Transverse colon (tissue), 4 donors: ENCODE results near the gene KCNJ9. TPM values are rescaled to one million over a fixed set of nuclear protein-coding genes. Genes with fewer than 3 reads are reported as not detected.

Experiments used
- DNase-seq: peaks from one replicate; pipeline ENCODE4 v3.0.0-alpha.2; 2019
- H3K27ac ChIP-seq, 4 donors: fragments of 200-600 bp; sonication (generic); 2 replicates each; pipeline ENCODE4 v1.5.1; 2016 to 2018; ENCODE audit warnings: inconsistent platforms in 4 of 4
- H3K27me3 ChIP-seq: fragments of 200-600 bp; sonication (generic); 2 replicates; pipeline ENCODE4 v1.5.1; 2017; ENCODE audit warnings: inconsistent platforms
- H3K36me3 ChIP-seq, 4 donors: fragments of 200-600 bp; sonication (generic); 2 replicates each; pipeline ENCODE4 v1.5.1; 2017 to 2019; ENCODE audit warnings: inconsistent platforms in 4 of 4
- H3K4me1 ChIP-seq, 4 donors: fragments of 200-600 bp; sonication (generic); 2 replicates each; pipeline ENCODE4 v1.5.1; 2017 to 2020; ENCODE audit warnings: inconsistent platforms in 4 of 4
- H3K4me3 ChIP-seq, 4 donors: fragments of 200-600 bp; sonication (generic); 1 replicate in 1 of 4; 2 replicates in 3 of 4; pipeline versions ENCODE4 v1.5.1 to v1.6.1; 2017 to 2019; ENCODE audit warnings: inconsistent platforms in 4 of 4
- H3K9me3 ChIP-seq, 2 donors: fragments of 200-600 bp; sonication (generic); 2 replicates each; pipeline ENCODE4 v1.5.1; 2017 to 2019; ENCODE audit warnings: inconsistent platforms in 2 of 2
- CTCF ChIP-seq, 5 experiments: fragments of 200-600 bp in 3 of 5; fragments of 450-650 bp in 2 of 5; sonication (generic) in 3 of 5; IDR thresholded peaks; 1 replicate in 2 of 5; 2 replicates in 3 of 5; pipeline ENCODE4 v1.5.1; 2016 to 2017; ENCODE audit warnings: antibody characterized with exemption in 5 of 5, inconsistent platforms in 3 of 5, mild to moderate bottlenecking in 2 of 5, moderate library complexity in 1 of 5
- EP300 ChIP-seq: sonication (generic); formaldehyde crosslinking; IDR thresholded peaks from one replicate; pipeline ENCODE4 v1.6.1; 2017; ENCODE audit warnings: antibody characterized with exemption, low read depth
- POLR2A ChIP-seq: fragments of 450-650 bp; IDR thresholded peaks from one replicate; pipeline ENCODE4 v1.6.1; 2016; ENCODE audit warnings: antibody characterized with exemption, mild to moderate bottlenecking, moderate library complexity
- POLR2AphosphoS5 ChIP-seq, 3 donors: sonication (generic); formaldehyde crosslinking; IDR thresholded peaks; one replicate each; pipeline ENCODE4 v1.6.1; 2016; ENCODE audit warnings: antibody characterized with exemption in 3 of 3
- WGBS, 2 donors: methylation state at CpG; one replicate each; pipeline ENCODE4 v1.1.5; 2018; ENCODE audit warnings: low coverage in 1 of 2; 5-methylcytosine and 5-hydroxymethylcytosine counted together
- in situ Hi-C, 4 donors: fragments of 200-750 bp; cut with MboI; loops; one replicate each; pipeline versions ENCODE4 v1.15.0 to v1.15.1; 2017; ENCODE audit warnings: low sequenced_read_pairs in 3 of 4, low pct_ligation_motif_present in 1 of 4, low pct_unique_long_range_greater_than_20kb in 1 of 4
- intact Hi-C: fragments of 100-400 bp; cut with DNase I; formaldehyde crosslinking; loops from one replicate; pipeline ENCODE4 v1.15.1; 2023; ENCODE audit warnings: low total_unique reads
- total RNA-seq, 4 donors: library from RNA; depleted of rRNA; stranded (reverse); fragments of >200 nt; gene quantifications; one replicate each; pipeline ENCODE4 v1.1.0, GENCODE V29; 2016

The KCNJ9 gene
- total RNA-seq, 4 donors from 2014 or later: 0.27 TPM; not detected in 3

- Histone ChIP-seq H3K4me3 (no peak overlapping the region), H3K27me3 (peaks cover 10% of the 10 kb centered on the region), H3K4me1 (no peaks in the 10 kb centered on the region), H3K27ac (no peak overlapping the region), H3K36me3 (no peaks in the 10 kb centered on the region), H3K9me3 (no peaks in the 10 kb centered on the region)
- WGBS, 2 donors: 82% methylated on average over 6 of the region's 6 CpGs; no CpG with 5 or more reads in 1 of the 2 donors
- intact Hi-C loops (no loop called here), in situ Hi-C loops (no loop called here)
- no peak for DNase-seq
- TF ChIP-seq POLR2AphosphoS5 (IDR thresholded peaks at IDR 0.05) (no peak), POLR2A (no peak), CTCF (IDR thresholded peaks at IDR 0.05) (no peak), EP300 (no peak)
These were observed 19.2 kb upstream of the KCNJ9 start for GRCh38 chr1:160062230-160062532.

GRCh38 chr1:160063176-160063575 is 18.2 kb upstream of the KCNJ9 start:
- H3K4me1 ChIP-seq: no peaks in the 10 kb centered on the region
- no peaks in the 10 kb centered on the region for H3K9me3 ChIP-seq
- TF ChIP-seq POLR2AphosphoS5 (IDR thresholded peaks at IDR 0.05) (no peak), POLR2A (no peak), EP300 (no peak), CTCF (IDR thresholded peaks at IDR 0.05) (no peak)
- H3K4me3 ChIP-seq: no peak overlapping the region
- H3K27me3 ChIP-seq: peaks cover 10% of the 10 kb centered on the region
- in situ Hi-C loops: no loop called here
- 60 to 85% methylated on average over 1 to 5 of the region's 5 CpGs for WGBS, 2 donors
- DNase-seq: no peak
- intact Hi-C loops: no loop called here
- no peaks in the 10 kb centered on the region for H3K36me3 ChIP-seq
- no peak overlapping the region for H3K27ac ChIP-seq

- no peak overlapping the region for H3K4me3 ChIP-seq
- no peaks in the 10 kb centered on the region for H3K4me1 ChIP-seq
- no peak for DNase-seq
- H3K27ac ChIP-seq: no peak overlapping the region
- 53 to 82% methylated on average over 1 to 3 of the region's 3 CpGs for WGBS, 2 donors
- no peaks in the 10 kb centered on the region for H3K9me3 ChIP-seq
- intact Hi-C loops (no loop called here), in situ Hi-C loops (no loop called here)
- no peaks in the 10 kb centered on the region for H3K36me3 ChIP-seq
- peaks cover 16% of the 10 kb centered on the region for H3K27me3 ChIP-seq
- TF ChIP-seq POLR2A (no peak), CTCF (IDR thresholded peaks at IDR 0.05) (no peak), POLR2AphosphoS5 (IDR thresholded peaks at IDR 0.05) (no peak), EP300 (no peak)
These were observed 17.2 kb upstream of the KCNJ9 start for GRCh38 chr1:160064164-160064563.

- Histone ChIP-seq H3K27me3 (peaks cover 22% of the 10 kb centered on the region), H3K4me1 (peaks cover 0 to 2% (median under 1%) of the 10 kb centered on the region in 4 donors), H3K4me3 (no peak overlapping the region), H3K9me3 (no peaks in the 10 kb centered on the region), H3K27ac (no peak overlapping the region), H3K36me3 (no peaks in the 10 kb centered on the region)
- WGBS, 2 donors: 14 to 46% methylated on average over 1 to 3 of the region's 3 CpGs
- no peak for DNase-seq
- no peak for TF ChIP-seq POLR2AphosphoS5 (IDR thresholded peaks at IDR 0.05)
- no peak for TF ChIP-seq POLR2A
- no peak for TF ChIP-seq CTCF (IDR thresholded peaks at IDR 0.05)
- no peak for TF ChIP-seq EP300
- intact Hi-C loops: no loop called here
- in situ Hi-C loops: no loop called here
These were observed 16.6 kb upstream of the KCNJ9 start for GRCh38 chr1:160064746-160065145.
